CD4-positive, alpha-beta T cell treated with Interleukin-21 for 1 hour (primary cell): ENCODE measurements around the gene CACNA2D4.

ENCODE experiments used
- DNase-seq: peaks from one replicate; pipeline ENCODE4 v3.0.0-alpha.2; 2020

The CACNA2D4 gene

DNA sequence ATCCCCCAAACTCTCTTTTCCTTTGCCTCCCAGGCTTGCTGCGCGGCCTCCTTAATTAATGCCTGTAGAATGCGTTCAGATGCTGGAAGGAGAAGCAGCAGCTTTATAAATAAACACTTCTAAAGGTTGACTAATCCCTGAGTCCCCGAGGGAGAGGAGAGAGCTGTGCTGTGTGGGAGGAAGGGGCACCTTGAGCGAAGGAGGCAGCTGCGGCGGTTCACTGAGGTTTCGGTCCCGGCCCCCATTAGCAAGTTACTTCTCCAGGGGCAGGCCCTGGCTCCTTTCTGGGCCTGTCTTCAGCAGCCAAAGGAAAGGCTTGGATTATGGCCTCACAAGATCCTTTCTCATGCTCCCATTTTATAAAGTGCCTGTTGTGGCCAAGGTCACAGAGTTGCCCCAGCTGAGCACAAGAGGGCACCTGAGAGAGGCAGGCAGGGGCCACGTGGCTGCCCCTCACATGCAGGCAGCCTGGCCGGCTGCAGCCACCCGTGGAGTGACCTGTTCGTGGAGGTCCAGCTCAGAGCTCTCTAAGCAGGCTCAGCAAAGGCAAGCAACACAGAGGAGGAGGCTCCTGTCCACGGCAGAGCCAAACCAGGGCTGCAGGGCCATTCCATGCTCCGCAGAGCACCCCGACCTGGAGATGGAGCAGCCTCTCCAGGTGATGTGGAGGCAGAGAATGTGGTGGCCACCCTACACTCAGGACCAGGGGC, 15.0 kb upstream of the CACNA2D4 start:
- DNase-seq, result no peak

DNA sequence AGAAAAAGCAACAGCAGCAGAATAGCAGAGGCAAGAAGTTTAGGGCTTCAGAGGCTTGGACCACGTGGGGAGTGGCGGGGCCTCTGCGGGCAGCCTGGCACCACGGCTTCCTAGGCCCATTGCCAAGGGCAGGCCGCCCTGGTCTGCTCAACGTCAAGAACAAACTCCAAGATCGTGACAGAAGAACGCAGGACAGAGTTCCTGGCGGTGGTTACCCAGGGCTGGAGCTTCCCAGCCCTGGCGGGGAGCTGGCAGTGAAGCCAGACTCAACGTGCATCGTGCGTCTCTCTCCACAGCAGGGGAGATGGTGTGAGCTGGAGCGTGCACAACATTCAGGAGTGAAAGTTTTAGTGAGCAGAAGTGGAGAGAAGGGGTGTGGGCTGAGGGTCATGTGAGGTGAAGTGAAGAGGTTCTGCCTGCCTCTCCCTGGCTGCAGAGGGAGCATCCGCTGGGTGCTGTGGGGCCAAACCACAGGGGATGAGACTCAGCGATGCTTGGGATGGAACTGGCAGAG, 13.9 kb upstream of the CACNA2D4 start:
- no peak for DNase-seq

DNA sequence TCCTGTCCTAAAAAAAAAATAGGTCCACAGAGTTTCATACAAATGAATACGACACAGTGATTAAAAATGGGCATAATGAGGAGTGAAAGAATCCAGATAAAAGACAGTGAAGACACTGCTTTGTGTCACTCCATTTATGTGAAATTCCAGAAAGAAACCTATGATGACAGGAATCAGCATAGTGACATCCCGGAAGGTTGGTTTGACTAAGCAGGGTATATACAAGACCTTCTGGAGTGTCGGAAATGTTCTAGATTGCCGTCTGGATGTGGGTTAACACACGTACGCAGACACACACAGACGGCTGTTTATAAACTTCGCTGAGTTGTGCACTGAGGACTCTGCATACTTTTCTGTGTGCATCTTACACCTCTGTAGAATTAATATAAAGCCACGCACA, 13.2 kb upstream of the CACNA2D4 start:
- no peak for DNase-seq

DNA sequence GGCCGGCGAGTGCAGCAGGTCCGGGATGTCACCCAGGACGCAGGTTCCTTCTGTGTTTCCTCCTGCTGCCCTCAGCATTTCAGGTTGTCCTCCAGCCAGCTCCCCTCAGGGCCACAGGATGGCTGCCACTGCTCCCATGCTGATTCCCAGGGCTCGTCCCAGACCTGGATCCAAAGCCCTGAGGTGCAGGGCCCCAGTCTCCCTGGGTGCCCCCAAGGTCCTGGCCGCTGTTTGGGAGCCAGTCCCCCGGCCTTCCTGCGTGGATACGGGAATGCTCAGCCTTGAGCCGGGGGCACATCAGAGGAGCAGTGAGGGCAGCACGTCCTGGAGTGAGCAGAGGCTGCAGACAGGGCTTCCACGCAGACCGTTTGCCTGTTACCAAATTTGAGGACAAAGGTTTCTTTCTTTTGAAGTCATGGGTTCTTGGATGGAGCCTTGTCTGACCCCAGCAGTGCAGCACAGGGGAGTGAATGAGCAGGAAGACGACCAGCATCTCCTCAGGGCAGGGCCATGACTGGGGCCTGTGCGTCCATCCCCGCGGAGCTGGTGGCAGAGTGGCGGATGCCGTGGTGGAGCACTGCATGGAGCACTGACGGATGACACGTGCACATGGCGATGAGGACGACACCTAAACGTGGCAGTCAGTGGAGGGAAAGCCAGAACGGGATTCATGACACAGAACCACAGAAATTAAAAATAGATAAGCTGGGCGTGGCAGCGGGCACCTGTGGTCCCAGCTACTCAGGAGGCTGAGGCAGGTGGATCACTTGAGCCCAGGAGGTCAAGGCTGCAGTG, 12.5 kb upstream of the CACNA2D4 start:
- no peak for DNase-seq

DNA sequence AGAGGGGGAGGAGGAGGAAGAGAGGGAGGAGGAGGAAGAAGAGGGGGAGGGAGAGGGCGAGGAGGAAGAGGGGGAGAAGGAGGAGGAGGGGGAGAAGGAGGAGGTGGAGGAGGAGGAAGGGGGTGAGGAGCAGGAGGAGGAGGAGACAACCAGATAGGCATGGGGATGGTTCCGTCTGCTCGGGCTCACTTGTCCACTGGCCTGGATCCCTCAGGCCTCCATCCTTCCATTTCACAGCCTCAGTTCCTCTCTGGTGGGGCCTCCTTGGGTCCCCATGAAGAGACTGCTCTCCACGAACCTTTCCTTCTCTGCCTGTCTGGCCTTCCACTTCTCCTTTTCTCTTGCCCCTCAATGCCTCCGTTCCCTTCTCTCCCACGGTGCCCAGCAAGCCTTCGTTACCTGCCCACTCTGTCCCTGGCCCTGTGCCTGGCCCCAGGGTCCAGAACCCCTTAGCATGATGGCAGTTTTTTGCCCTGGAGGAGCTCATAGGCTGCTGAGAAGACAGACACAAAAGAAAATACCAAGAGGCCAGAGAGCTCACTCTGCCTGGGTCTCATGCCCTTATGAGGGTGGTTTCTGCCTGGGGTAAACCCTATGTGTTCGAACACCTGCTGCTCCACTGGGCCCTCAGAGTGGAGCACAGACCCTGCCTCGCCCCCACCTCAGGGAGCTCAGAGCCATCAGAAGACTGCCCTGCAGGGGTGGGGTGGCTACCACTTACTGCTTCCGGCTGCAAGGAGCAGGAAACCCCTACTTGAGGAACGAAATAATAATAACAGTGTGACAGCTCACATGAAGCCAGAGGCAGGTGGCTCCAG, 11.7 kb upstream of the CACNA2D4 start:
- DNase-seq, result no peak

DNA sequence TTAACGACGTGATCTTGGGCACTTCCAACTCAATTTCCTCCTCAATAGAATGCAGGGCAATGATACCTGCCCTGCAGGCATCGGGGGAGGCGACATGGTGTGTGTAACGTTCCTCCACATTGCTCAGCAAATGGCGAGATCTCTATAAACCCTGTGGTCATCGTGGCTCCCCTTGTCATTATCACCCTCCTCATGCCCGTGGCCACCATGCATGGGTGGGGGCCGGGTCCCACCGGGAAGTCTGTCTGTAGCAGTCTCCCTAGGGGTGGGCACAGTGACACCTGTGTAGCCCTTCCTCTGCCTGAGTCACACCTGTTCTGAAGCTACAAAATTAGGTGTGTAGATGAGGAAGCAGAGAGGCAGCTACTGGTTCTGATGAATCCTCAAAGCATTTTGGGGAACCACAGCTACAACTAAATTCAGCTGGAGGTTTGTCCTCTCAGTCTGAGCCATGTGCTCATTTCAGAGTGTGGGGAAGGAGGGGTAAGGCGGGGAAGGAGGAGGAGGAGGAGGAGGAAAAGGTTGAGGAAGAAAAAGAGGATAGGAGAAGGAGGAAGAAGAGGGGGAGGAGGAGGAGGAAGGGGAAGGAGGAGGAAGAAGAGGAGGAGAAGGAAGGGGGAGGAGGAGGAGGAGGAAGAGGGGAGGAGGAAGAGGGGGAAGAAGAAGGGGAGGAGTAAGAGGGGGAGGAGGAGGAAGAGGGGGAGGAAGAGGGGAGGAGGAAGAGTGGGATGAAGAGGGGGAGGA, 11.0 kb upstream of the CACNA2D4 start:
- no peak for DNase-seq

DNA sequence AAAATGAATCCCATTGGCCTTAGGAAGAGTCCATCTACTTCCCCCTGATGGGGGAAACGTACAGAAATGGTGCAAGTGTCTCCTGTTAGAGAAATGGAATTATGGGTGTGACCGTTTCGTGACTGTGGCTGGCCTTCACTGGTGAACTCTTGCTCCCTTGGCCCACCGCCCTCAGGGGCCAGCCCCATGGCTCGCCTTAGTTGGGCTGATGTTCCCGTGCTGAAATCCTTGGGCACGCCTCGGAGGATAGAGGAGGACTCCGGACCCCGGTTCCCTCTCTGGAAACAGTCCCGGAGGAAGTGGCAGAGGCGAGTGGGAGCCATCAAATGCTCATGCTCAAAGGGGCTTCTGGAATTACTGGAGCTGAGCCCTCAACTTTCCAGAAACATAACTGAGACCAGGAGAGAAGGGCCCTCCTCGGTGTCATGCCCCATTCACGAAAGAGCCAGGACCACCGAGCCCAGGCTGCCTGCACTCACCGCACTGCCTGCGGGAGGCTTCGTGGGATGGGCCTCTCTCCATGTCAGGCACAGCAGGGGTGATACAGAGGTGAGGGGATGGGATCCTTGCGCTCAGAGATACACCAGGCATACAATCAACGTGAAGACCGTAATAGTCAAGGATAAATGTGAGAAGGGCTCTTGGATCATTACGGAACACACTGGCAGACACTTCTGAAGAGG, 10.1 kb upstream of the CACNA2D4 start:
- no peak for DNase-seq

DNA sequence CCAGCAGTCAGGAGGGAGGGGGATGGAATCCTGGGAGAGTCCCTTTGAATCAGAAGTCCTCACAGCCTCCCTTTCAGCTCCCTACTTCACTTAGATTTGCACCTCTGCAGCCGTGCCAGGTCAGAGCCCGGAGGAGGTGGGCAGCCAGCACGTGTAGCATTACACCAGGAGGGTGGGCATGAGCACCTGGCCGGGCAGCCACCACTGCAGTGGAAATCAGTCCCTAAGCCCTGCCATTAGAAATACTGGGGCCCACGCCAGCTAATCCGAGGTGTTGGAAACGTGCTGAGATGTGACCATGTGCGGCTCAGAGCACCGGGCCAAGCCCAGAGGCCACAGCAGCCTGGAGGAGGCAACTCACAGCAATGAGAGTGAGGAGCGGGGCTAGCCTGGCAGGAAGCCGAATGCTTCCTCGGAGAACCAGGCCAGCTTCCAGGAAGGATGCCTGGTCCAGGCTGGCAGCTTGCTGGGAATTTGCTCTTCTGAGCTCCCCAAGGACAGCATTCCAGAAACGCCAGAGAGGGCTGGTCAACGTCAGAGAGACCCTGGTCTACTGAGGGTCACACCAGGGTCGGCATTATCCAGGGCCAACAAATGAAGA, 9.4 kb upstream of the CACNA2D4 start:
- no peak for DNase-seq

DNA sequence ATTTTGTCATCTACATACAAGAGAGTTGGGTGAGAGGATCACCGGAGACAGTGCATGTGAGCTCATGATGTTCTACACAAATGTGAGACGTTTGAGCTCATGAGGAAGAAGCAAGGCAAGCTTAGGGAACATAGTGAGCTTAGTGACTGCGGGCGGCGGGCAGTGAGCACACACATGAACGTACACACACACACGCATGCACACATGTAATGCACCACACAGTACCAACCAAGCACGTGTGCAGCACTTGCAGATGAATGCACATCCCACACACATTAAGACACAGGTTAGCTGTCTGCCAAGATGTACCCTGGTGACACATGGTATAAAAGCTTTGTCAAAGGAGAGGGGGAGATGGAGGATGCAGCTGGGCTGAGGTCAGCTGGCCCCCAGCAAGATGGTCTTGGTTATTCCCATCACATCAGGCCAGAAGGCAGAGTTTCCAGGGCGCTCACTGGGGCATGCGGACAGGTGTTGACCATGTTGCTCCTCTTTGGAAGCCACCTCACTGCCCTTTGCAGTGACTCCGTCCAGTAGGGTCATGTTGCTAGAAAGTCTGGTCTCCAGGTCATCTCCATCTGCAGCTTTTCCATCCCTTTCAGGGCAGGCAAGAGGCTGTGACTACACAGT, 8.7 kb upstream of the CACNA2D4 start:
- DNase-seq, result no peak

DNA sequence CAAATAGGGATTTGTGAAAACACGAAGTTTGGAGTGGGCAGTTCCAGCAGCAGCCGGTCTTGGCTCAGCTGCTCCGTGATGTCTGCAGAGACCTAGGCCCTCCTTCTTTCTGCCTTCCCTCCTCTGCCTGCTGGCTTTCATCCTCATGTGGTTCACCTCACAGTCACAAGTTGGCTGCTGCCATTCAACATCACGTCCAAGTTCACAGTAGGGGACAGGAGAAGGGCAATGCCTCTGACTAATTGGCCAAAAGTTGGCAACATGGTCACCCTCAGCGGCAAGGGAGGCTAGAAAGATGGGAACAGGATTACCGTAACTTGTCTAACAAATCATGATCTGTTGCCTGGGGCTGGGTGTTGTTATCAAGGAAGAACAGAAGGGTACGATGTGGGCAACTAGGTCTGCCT, 7.8 kb upstream of the CACNA2D4 start:
- DNase-seq, result no peak

DNA sequence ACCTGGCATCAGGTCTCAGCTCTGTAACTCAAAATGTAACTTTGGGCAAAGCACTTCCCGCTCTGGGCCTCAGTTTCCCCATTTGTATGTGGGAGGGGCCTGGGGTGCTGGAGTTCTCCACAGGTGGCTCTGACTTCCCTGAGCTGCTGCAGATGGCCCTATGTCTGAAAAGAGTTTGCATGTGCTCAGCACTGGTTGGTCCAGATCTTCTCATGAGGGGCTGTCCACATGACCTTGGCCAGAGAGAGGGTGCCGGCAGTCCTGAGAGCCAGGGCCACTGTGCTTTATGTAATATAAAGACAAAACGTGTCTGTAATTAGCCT, 7.2 kb upstream of the CACNA2D4 start:
- no peak for DNase-seq

DNA sequence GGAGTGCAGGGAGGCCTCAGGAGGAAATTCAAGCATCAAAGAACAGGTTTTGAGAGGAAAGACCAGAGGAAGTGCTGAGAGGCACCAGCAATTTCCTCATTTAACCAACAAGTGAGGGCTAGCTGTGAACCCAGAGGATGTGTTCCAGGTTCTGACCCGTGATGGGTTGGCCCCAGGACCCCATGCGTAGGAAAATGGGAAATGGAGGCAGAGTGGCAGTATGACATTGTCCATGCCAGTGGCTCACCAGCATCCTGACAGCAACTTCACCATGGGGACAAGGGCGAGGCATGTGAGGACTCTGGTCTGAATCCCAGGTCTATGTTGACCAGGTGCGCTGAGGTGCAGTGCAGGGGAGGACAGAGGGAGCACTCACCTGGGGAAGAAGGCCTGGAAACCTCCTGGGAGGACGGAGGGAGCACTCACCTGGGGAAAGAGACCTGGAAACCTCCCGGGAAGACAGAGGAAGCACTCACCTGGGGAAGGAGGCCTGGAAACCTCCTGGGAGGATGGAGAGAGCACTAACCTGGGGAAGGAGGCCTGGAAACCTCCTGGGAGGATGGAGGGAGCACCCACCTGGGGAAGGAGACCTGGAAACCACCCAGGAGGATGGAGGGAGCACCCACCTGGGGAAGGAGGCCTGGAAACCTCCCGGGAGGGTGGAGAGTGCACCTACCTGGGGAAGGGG, 6.7 kb upstream of the CACNA2D4 start:
- no peak for DNase-seq

DNA sequence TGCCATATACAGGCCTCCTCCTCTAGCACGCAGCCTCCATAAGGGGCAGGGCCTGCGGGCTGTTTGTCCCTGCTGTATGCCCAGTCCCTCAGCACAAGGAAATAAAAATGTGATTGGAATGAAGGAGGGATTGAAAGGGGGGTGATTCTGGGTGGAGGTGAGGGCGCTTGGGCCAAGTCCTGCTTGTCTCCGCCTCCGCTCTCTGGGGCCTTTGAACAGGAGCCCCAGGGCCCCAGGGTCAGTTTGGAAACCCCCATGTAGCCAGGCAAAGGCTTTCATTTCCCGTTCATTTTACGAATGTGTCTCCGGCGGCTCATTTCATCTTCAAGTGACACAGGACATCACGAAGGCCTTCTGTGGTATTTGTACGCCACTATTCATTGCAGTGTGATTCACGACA, 4.5 kb upstream of the CACNA2D4 start:
- no peak for DNase-seq

DNA sequence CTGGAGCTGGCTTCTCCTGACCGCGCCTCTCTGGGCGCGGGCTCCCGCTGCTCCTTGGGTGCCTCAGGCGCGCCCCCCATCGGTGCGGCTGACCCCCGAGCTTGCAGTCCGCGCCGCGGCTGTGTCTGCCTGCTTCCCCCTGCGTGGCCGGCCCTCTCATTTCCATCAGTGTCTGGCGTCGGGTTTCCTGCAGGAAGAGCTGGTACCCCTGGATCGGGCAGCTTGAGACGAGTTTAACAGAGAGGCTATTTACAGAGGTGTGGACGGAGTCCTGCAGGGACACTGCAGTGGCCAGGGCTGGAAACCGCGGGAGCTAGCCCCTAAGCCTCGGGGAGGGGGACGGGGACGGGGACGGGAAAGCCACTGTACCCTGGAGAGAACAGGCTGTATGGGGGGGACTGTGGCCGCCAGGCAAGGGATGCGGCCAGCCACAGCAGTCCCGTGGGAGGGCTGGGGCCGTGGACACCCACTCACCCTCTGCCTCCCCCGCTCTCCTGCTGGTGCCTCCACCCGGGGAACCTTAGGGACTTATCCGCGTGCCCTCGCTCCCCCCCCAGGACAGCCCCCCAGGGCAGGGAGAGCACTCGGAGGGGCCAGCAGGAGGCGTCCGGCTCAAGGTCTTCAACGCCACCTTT, 3.7 kb upstream of the CACNA2D4 start:
- no peak for DNase-seq

DNA sequence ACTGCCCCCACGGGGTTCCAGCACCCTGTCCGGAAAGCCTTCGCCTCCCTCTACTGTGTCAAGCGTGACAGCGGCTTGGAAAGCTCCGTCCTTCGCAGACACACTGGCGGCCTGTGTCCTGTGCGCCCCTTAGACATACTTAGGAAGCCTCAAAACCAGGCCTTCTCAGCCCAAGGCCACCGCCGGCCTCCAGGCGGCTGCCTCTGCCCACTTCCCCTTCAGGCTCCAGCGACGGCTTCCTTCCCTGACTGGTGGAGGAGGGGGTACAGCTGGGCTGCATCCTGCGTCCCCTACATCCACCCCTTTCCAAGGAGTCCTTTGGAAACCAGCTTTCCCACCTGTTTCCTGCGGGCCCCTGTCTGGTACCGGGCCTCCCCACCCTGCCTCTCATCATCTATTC, 2.5 kb upstream of the CACNA2D4 start:
- no peak for DNase-seq

DNA sequence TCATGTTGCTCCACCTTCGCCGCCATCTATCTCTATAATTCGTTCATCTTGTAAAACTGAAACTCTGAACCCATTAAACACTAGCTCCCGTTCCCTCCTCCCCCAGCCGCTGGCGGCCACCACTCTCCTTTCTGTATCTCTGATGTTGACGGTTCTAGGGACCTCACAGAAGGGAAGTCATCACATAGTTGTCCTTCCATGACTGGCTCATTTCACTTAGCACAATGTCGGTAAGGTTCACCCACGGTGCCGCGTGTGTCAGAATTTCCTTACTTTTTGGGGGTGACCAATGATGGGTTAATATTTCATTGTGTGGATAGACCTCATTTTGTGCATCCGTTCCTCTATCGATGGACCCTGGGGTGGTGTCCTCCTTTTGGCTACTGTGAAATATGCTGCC, 2.0 kb upstream of the CACNA2D4 start:
- no peak for DNase-seq

DNA sequence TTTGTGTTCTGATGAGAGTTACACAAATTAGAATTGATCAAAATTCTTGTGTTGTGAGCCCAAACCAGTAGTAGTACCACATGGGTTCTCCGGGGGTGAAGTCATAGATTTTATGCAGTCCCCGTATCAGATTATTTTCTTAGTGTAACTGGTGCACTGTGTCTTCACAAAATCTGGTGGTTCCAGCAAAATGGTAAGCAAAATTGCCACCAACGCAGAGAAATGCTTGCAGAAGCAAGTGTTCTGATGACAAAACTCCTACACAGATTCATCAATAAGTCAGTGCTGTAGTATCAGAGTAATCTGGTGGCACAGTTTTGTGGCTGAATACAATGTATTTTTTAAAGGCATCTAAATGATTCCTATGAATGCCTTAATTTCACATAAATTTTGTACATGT, 1.3 kb upstream of the CACNA2D4 start:
- DNase-seq, result no peak

DNA sequence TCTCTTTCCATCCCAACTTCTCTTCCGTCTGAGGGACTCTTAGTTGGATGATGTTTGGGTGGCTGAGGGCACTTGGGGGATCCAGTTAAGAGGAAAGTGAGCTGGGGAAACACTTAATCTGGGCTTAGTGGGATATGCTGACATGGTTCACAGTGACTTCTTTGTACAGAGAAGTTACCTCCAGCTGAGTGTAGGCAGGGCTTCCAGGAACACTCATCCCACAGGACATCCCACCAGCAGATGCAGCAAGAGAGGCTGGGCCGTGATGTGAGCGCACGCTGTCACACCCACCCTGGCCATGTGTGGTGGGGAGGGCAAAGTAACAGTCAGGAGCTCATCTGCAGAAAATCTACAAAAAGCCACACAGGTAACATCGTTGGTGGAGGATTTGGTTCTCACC, 832 bp upstream of the CACNA2D4 start:
- DNase-seq, result no peak

DNA sequence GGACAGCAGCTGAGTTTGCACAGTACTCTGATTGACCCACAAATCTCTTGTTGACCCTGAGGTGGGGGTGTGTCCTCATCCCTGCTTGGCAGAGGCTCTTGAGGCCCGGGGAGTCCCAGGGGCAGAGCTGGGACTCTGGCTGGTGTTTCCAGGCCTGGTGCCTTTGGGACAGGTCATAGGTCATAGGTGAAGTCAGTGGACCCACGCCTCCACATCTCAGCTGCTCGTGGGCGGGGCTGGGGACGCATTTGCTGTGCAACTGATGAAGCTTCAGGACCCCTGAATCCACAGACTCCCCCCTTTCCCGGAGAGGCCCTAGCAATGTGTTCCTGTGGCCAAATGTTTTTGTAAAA, 408 bp upstream of the CACNA2D4 start:
- no peak for DNase-seq
